ENCODE results near the gene FTMT.

FTMT gene

GRCh38 chr5:121897341-121897740 is 45.7 kb downstream of the FTMT start:
- ChIA-PET CTCF (interaction anchor here (0.6 to 0.7 kb wide), 2 partner anchors 14 to 185 kb away, joined by 3 to 4 read pairs; no protein-coding TSS in a partner anchor), POLR2A (ENCODE audit: low non-redundant PET) (no interaction called here)
- no peak overlapping the region for H3K27ac ChIP-seq
- no peak for TF ChIP-seq CTCF (conservative IDR thresholded peaks at IDR 0.05; ENCODE audit: low read depth)
- DNase-seq (ENCODE audit: low spot score) = no peak

DNA sequence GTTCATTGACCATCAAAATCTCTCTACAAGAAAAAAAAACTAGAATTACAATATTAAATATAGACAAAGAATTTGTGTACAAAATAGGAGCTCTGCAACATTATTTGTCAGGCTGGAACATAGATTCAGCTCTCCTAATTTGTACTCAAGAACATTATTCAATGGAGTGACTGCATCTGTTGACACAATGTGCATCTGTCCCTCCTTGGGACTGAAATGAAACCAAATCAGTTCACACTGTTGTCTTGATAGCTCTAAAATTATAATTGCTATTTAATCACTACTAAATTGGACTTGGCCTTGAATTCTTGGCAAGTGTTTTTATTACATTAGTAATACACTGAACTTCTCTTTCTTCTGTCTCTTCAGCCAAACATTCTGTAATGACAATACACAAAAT is 47.7 kb downstream of the FTMT start:
- TF ChIP-seq CTCF (conservative IDR thresholded peaks at IDR 0.05; ENCODE audit: low read depth) = no peak
- ChIA-PET POLR2A (ENCODE audit: low non-redundant PET) (no interaction called here), CTCF (no interaction called here)
- H3K27ac ChIP-seq = no peak overlapping the region
- no peak for DNase-seq (ENCODE audit: low spot score)
